NCI-H1694 treated with DMSO at 0.1 percent for 48 hours (cell line): ENCODE measurements around the gene PWP2.
"Not testable (repeated sequence)": the region's sequence is repeated elsewhere in the genome, so short reads cannot be mapped to it uniquely, and the experiment has no call there.

Source experiments
- DNase-seq: peaks from one replicate; lab custom pipeline; 2025; lab: John Stamatoyannopoulos, UW

PWP2 gene

GRCh38 chr21:44083631-44084291, 23.4 kb upstream of the PWP2 start:
- no peak for DNase-seq

- DNase-seq: no peak
Observed at GRCh38 chr21:44084496-44085241, 22.5 kb upstream of the PWP2 start.

- DNase-seq: no peak
Observed at GRCh38 chr21:44085491-44086321, 21.5 kb upstream of the PWP2 start.

- DNase-seq: no peak
Observed at GRCh38 chr21:44086636-44087425, 20.4 kb upstream of the PWP2 start.

- no peak for DNase-seq
Observed at GRCh38 chr21:44087426-44088400, 19.5 kb upstream of the PWP2 start.

- DNase-seq: no peak
Observed at GRCh38 chr21:44088401-44088780, 18.8 kb upstream of the PWP2 start.

- no peak for DNase-seq
Observed at GRCh38 chr21:44089001-44089911, 17.9 kb upstream of the PWP2 start.

GRCh38 chr21:44090325-44090724, 16.9 kb upstream of the PWP2 start:
- DNase-seq: no peak

GRCh38 chr21:44092211-44092610, 15.0 kb upstream of the PWP2 start:
- no peak for DNase-seq

GRCh38 chr21:44093761-44094160, 13.4 kb upstream of the PWP2 start:
- no peak for DNase-seq

GRCh38 chr21:44094832-44095231, 12.4 kb upstream of the PWP2 start:
- DNase-seq: no peak

- DNase-seq: not testable (repeated sequence)
Observed at GRCh38 chr21:44098507-44098906, 8.7 kb upstream of the PWP2 start.

GRCh38 chr21:44098964-44099363, 8.2 kb upstream of the PWP2 start:
- DNase-seq: not testable (repeated sequence)

GRCh38 chr21:44107589-44107988, 390 bp downstream of the PWP2 start:
- DNase-seq: not testable (repeated sequence)

GRCh38 chr21:44113702-44114371, 6.6 kb downstream of the PWP2 start:
- DNase-seq: not testable (repeated sequence)

GRCh38 chr21:44122131-44122530, 14.9 kb downstream of the PWP2 start:
- not testable (repeated sequence) for DNase-seq

GRCh38 chr21:44127827-44128226, 20.6 kb downstream of the PWP2 start:
- not testable (repeated sequence) for DNase-seq

- DNase-seq: not testable (repeated sequence)
Observed at GRCh38 chr21:44133715-44134057, 26.5 kb downstream of the PWP2 start.

- DNase-seq: not testable (repeated sequence)
Observed at GRCh38 chr21:44134732-44135131, 27.5 kb downstream of the PWP2 start.
